ENCODE results near the gene GNRHR.

DNA sequence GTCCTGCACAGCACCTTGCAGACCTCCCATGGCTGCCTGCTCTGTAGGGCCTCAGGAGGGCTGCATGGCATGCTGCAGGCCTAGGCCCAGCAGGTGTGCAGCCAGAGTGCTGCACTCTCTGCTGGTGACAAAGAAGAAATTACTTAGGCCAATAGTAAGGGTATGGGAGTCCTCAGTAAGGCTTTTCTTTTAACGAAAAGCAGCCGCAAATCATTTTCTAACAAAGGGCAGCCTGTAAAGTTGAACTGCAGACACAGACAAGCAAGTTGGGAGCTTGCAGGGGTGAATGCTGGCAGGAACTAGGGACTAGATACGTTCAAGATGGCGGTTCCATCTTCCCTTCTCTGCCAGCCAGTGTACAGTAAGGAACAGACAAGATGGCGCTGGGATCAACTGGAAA is 30.8 kb downstream of the GNRHR start:
- TF ChIP-seq EZH2phosphoT487 (IDR thresholded peaks at IDR 0.05; ENCODE audit: low read depth, severe bottlenecking, unreplicated experiment): no peak
- TF ChIP-seq CTCF (IDR thresholded peaks at IDR 0.05; ENCODE audit: poor library complexity): no peak
